ENCODE results near the gene BORCS6.
A peak's percentile ranks its signal among the peaks of the same experiment; 100 is the strongest.

The BORCS6 gene

GRCh38 chr17:8155231-8155995 is 34.6 kb downstream of the BORCS6 start:
- Histone ChIP-seq H3K4me3 (peak overlapping the region; percentile 63), H3K27ac (peak overlapping the region; percentile 53), H3K27me3 (no peaks in the 10 kb centered on the region), H4K20me1 (peaks cover 21% of the 10 kb centered on the region), H3K4me2 (peak overlapping the region; percentile 98), H3K36me3 (peaks cover 14% of the 10 kb centered on the region), H3K9ac (peak overlapping the region; percentile 71), H3K4me1 (peaks cover 69% of the 10 kb centered on the region), H3K9me3 (no peaks in the 10 kb centered on the region)
- no peak for TF ChIP-seq Cebpa-rat (IDR thresholded peaks at IDR 0.05)

GRCh38 chr17:8154608-8155155 is 35.3 kb downstream of the BORCS6 start:
- peak overlapping the region; percentile 43; the same call in 1 of the 2 replicates for H3K9ac ChIP-seq
- H3K27me3 ChIP-seq, result no peaks in the 10 kb centered on the region
- no peak for TF ChIP-seq Cebpa-rat (IDR thresholded peaks at IDR 0.05)
- H3K4me3 ChIP-seq, result peak overlapping the region; percentile 47
- H3K27ac ChIP-seq, result peak overlapping the region; percentile 42; the same call in 1 of the 2 replicates
- H3K36me3 ChIP-seq, result peaks cover 16% of the 10 kb centered on the region
- no peaks in the 10 kb centered on the region for H3K9me3 ChIP-seq
- H4K20me1 ChIP-seq, result peaks cover 21% of the 10 kb centered on the region
- peak overlapping the region; percentile 98 for H3K4me2 ChIP-seq
- H3K4me1 ChIP-seq, result peaks cover 69% of the 10 kb centered on the region

GRCh38 chr17:8153957-8154607 is 35.9 kb downstream of the BORCS6 start:
- H3K4me3 ChIP-seq, result peak overlapping the region; percentile 47
- H3K27me3 ChIP-seq, result no peaks in the 10 kb centered on the region
- peak overlapping the region; percentile 98 for H3K4me2 ChIP-seq
- peak overlapping the region; percentile 42; the same call in 1 of the 2 replicates for H3K27ac ChIP-seq
- H3K9me3 ChIP-seq, result no peaks in the 10 kb centered on the region
- H3K4me1 ChIP-seq, result peaks cover 66% of the 10 kb centered on the region
- H3K9ac ChIP-seq, result peak overlapping the region; percentile 43; the same call in 1 of the 2 replicates
- H4K20me1 ChIP-seq, result peaks cover 20% of the 10 kb centered on the region
- TF ChIP-seq Cebpa-rat (IDR thresholded peaks at IDR 0.05), result no peak
- H3K36me3 ChIP-seq, result peaks cover 17% of the 10 kb centered on the region

GRCh38 chr17:8153525-8153956 is 36.4 kb downstream of the BORCS6 start:
- Histone ChIP-seq H3K27me3 (no peaks in the 10 kb centered on the region), H3K4me1 (peaks cover 64% of the 10 kb centered on the region), H3K4me3 (peak overlapping the region; percentile 47; the same call in 1 of the 2 replicates), H3K4me2 (peak overlapping the region; percentile 98), H3K9ac (0 out of 2 replicates have a peak overlapping the region, but pooled peaks have one; percentile 43), H3K9me3 (no peaks in the 10 kb centered on the region), H3K36me3 (peaks cover 22% of the 10 kb centered on the region), H4K20me1 (peaks cover 21% of the 10 kb centered on the region), H3K27ac (peak overlapping the region; percentile 42; the same call in 1 of the 2 replicates)
- TF ChIP-seq Cebpa-rat (IDR thresholded peaks at IDR 0.05), result no peak

GRCh38 chr17:8153031-8153451 is 36.9 kb downstream of the BORCS6 start:
- peaks cover 27% of the 10 kb centered on the region for H3K36me3 ChIP-seq
- no peak for TF ChIP-seq Cebpa-rat (IDR thresholded peaks at IDR 0.05)
- peak overlapping the region; percentile 98 for H3K4me2 ChIP-seq
- H3K4me1 ChIP-seq, result peaks cover 59% of the 10 kb centered on the region
- H3K27ac ChIP-seq, result peak overlapping the region; percentile 5; the same call in 1 of the 2 replicates
- H3K4me3 ChIP-seq, result no peak overlapping the region
- no peaks in the 10 kb centered on the region for H3K27me3 ChIP-seq
- H3K9ac ChIP-seq, result no peak overlapping the region
- H4K20me1 ChIP-seq, result peaks cover 26% of the 10 kb centered on the region
- H3K9me3 ChIP-seq, result no peaks in the 10 kb centered on the region

GRCh38 chr17:8152112-8152775 is 37.7 kb downstream of the BORCS6 start, which contains the start of gene PER1:
Gene PER1 (minus strand): TSS chr17:8152404. CDS start chr17:8150706, 1,698 bp downstream.
- H3K27me3 ChIP-seq, result no peaks in the 10 kb centered on the region
- peaks cover 35% of the 10 kb centered on the region for H3K36me3 ChIP-seq
- peak within 1 kb of the TSS; percentile 98 for H3K4me2 ChIP-seq
- H3K4me3 ChIP-seq, result peak within 1 kb of the TSS; percentile 88
- peak within 1 kb of the TSS; percentile 90 for H3K9ac ChIP-seq
- peaks cover 34% of the 10 kb centered on the region for H4K20me1 ChIP-seq
- TF ChIP-seq Cebpa-rat (IDR thresholded peaks at IDR 0.05), result peak; percentile 96
- H3K9me3 ChIP-seq, result no peaks in the 10 kb centered on the region
- peak within 1 kb of the TSS; percentile 82 for H3K27ac ChIP-seq
- H3K4me1 ChIP-seq, result peaks cover 58% of the 10 kb centered on the region

- Histone ChIP-seq H3K27me3 (no peaks in the 10 kb centered on the region), H4K20me1 (peaks cover 40% of the 10 kb centered on the region), H3K4me1 (peaks cover 53% of the 10 kb centered on the region), H3K36me3 (peaks cover 41% of the 10 kb centered on the region), H3K4me3 (peak overlapping the region; percentile 88), H3K4me2 (peak overlapping the region; percentile 98), H3K9me3 (no peaks in the 10 kb centered on the region), H3K27ac (peak overlapping the region; percentile 82), H3K9ac (peak overlapping the region; percentile 90)
- TF ChIP-seq Cebpa-rat (IDR thresholded peaks at IDR 0.05), result no peak
Observed at GRCh38 chr17:8151641-8152111, 38.3 kb downstream of the BORCS6 start.

GRCh38 chr17:8151120-8151640 is 38.8 kb downstream of the BORCS6 start:
- Histone ChIP-seq H3K27ac (peak overlapping the region; percentile 82), H4K20me1 (peaks cover 44% of the 10 kb centered on the region), H3K36me3 (peaks cover 46% of the 10 kb centered on the region), H3K27me3 (no peaks in the 10 kb centered on the region), H3K9me3 (no peaks in the 10 kb centered on the region), H3K4me3 (peak overlapping the region; percentile 88), H3K4me1 (peaks cover 53% of the 10 kb centered on the region), H3K9ac (peak overlapping the region; percentile 90), H3K4me2 (peak overlapping the region; percentile 98)
- no peak for TF ChIP-seq Cebpa-rat (IDR thresholded peaks at IDR 0.05)

Data from BLaER1 (cell line).